NCI-H2171 treated with DMSO at 0.1 percent for 48 hours (cell line): Measurements from ENCODE around the gene GNA12.
"Not testable (repeated sequence)": the region's sequence is repeated elsewhere in the genome, so short reads cannot be mapped to it uniquely, and the experiment has no call there.

Experiments
- DNase-seq: peaks from one replicate; lab custom pipeline; 2025; lab: John Stamatoyannopoulos, UW

The GNA12 gene

DNA sequence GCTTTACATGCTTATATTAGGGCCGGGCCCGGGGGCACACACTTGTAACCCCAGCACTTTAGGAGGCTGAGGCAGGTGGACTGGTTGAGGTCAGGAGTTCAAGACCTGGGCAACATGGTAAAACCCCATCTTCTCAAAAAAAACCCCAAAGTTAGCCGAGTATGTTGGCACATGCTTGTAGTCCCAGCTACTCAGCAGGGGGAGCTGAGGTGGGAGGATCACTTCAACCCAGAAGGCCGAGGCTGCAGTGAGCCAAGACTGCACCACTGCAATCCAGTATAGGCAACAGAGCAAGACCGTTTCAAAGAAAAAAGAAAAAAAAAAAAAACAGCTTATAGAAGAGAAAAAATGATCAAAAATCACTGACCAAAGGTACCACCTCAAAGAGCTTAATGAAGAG, 93.0 kb downstream of the GNA12 start:
- no peak for DNase-seq

DNA sequence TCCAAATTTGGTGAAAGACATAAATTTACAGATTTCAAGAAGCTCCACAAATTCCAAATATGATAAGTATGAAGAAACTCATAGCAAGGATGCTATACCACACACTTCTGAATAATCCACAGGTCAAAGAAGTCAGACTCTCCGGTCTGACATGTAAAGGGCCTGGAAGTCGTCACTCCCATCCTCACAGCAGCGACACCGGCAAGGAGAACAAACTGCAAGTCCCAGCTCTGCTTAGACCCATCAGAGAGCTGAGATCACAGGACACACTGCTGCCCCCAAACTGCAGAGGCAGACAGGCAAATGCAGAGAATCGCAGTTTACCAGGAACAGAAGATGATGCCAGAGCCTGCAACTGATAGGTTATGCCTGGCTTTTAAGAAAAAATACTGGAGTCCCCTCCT, 94.1 kb downstream of the GNA12 start:
- no peak for DNase-seq

DNA sequence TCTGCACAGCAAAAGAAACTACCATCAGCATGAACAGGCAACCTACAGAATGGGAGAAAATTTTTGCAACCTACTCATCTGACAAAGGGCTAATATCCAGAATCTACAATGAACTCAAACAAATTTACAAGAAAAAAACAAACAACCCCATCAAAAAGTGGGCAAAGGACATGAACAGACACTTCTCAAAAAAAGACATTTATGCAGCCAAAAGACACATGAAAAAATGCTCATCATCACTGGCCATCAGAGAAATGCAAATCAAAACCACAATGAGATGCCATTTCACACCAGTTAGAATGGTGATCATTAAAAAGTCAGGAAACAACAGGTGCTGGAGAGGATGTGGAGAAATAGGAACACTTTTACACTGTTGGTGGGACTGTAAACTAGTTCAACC, 95.4 kb downstream of the GNA12 start:
- not testable (repeated sequence) for DNase-seq

DNA sequence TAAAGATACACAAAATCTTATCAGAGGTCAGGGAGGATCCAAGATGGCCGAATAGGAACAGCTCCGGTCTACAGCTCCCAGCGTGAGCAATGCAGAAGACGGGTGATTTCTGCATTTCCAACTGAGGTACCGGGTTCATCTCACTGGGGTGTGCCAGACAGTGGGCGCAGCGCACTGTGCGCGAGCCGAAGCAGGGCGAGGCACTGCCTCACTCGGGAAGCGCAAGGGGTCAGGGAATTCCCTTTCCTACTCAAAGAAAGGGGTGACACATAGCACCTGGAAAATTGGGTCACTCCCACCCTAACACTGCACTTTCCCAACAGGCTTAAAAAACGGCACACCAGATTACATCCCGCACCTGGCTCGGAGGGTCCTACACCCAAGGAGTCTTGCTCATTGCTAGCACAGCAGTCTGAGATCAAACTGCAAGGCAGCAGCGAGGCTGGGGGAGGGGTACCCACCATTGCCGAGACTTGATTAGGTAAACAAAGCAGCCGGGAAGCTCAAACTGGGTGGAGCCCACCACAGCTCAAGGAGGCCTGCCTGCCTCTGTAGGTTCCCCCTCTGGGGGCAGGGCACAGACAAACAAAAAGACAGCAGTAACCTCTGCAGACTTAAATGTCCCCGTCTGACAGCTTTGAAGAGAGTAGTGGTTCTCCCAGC, 100.5 kb downstream of the GNA12 start:
- not testable (repeated sequence) for DNase-seq

DNA sequence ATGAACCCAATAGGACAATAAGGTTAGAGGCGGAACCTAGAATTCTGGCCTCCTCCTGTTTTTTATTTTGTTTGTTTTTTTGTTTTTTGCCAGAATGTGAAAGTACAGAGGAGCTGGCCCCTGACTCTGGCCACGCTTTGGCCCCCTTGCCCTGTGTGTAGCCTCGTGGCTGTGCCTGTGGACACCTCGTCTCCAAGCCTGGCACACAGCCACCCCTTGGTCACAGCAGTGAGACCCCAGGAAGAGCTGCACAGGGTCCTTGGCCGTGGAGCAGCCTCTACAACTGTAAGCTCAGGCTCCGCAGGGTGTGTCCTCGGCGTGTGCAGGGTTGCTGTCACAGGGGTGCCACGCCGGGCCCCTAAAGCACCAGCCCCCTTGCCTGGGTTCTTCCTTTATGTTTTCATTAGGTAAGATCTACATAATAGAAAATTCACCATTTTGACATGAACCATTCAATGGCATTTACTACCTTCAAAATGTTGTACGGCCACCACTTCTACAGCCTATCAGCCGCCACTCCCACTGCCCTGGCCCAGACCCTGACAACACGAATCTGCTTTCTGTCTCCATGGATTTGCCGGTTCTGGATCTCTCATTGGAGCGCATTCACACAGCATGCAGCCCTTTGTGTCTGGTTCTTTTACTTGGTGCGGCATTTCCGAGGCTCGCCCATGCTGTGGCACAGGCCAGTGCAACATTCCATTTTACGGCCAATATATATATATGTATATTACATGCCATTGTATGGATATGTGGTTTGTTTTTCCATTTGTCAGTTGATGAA, 105.2 kb downstream of the GNA12 start:
- DNase-seq = no peak

DNA sequence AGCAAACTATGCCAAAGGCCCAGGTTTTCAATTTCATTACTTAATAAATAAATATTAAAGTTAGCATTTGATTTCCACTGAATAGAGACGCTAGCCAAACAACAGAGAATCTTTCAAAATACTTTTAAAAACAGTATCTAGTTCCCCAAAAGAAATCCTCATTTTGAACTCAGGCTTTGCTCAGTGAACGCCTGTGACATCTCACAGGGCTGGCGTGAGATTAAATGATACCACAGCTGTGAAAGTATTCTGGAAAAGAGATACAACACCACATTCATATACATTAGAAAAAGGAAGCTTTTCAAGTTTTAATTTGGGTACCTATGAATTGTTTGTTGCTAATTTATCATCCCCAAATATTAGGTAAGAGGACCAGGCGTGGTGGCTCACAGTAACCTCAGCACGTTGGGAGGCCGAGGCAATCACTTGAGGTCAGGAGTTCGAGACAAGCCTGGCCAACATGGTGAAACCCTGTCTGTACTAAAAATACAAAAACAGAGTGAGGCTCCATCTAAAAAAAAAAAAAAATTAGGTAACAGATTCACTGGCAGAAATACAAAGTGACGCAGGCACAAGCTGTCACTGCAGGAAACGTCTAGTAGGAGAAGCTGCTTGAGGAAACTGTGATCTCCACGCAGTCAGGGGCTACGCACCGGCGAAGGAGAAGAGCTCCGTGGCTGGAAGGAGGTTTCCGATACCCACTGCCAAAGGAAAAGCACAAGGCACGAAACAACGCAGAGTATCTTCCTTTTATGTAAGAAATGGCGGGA, 106.2 kb downstream of the GNA12 start:
- DNase-seq = peak; percentile 71

DNA sequence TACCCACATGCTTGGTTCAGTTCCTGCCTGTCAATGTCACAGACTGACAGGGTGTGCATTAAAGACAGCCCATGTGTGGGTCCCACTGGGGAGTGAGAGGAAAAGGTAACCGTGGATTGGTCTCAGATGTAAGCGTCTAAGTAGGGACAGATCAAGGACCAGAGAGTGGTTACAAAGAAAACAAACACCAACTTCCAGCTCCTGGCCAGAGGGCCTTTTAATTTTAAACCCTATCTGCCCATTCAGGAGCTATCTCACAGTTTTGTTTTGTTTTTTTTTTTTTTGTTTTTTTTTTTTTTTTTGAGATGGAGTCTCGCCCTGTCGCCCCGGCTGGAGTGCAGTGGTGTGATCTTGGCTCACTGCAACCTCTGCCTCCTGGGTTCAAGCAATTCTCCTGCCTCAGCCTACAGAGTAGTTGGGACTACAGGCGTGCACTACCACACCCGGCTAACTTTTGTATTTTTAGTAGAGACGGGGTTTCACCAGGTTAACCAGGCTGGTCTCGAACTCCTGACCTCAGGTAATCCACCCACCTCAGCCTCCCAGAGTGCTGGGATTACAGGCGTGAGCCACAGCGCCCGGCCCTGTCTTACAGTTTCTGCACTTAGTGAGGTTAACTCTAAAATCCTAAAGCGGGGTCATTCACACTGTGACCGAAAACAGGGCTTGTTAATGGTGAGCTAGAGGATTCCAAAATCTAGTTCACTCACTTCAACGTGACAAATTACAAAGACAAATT, 106.9 kb downstream of the GNA12 start:
- not testable (repeated sequence) for DNase-seq

DNA sequence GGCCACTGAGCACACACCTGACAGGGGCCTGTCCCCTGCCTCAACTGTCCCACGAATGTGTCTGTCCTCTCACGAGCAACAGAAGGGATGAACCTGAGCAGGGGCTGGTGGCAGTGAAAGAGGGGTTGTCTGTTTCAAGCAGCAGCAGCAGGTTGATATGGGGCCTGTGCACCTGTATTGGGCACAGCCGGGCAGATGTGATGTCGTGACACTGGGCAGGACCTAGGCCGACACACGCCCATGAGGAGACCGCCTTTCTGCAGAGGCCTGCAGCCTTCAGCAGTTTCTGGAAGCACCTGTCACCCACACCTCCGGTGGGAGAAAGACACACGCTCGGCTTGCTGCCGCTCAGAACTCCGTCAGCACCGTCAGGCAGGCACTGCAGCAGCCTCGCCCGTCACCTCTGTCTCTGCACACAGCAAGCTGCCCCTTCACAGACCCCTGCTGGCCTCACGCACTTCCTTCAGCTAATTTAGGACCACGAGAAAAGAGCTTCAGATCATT, 107.6 kb downstream of the GNA12 start:
- DNase-seq = no peak

DNA sequence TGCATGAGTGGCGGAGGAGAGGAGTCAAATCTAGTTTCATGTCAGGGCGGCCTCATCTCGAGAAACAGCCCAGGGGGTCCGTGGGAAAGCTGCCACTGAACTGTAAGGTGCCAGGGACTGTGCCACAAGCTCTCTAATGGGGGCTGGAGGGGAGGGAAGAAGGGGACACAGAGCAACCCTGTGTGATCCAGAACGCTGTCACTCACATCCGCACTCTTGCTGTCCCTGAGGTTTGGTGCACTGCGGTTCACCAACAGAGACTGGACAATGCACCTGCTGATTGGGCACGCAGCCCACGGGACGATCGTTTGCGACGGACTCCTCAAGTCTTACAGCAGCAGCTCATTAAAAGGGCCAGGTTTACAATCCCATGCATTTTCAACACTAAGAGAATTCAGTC, 108.4 kb downstream of the GNA12 start:
- no peak for DNase-seq

DNA sequence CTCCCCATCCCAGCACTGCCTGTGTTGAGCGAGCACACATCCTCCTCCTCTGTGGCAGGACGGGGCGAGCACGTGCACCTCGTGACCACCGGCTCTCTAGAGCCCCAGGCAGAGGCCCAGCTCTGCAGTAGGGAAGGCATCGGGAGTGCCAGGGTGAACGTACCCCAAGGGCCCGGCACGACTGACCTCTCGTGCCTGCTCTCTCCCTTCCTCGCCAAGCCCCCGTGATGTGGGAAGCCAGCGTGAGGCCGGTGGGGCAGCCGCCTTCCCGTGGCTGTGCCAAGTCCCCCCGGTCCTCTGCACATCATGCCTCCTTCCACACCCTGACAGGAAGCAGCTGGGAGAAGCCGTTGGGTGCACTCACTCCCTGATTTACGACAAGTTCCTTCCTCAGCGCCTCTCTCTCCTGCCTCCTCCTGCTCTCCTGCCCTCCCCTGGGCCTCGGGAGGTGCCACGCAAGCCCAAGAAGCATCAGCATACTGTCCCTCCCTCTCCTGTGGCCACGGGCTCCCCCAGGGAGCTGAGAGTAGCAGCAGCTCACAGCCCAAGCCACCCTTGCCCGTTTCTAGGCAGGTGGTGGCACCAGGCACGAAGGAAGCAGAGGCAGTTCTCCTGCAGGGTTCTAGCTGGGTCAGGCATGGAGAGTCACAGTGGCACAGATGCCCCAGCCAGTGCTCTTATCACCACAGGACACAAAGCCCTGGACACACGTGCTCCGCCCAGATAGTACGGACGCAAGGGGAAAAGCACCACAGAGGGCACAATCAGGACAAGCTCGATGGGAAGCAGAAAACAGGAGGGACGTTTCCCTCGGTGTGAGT, 109.1 kb downstream of the GNA12 start:
- peak; percentile 15 for DNase-seq

DNA sequence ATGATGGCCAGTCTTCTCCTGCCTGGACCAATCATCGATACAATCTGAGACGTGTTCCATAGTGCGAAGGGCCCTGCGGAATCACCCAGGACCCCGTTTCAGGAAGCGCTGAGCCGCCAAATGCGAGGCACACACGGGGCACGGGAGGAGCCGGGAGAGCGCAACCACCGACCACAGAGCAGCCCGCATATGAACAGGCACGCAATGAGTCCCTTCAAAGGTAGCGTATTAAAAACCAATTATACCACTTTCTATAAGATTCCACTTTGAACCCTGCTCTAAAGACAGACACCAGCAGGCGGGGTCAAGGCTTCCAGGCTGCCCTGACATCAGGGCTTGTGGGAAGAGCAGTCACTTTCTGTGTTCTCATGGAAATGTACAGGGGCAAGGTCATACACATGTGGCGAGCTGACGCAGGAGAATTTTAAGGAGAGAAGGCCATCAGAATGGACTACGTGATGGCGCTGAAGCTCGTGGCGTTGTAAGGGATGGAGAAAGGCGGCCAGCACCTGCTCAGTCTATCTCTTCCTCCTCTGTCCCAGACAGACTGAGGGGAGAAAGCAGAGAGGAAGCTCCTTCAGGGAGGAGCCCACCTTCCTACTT, 109.9 kb downstream of the GNA12 start:
- DNase-seq = no peak

DNA sequence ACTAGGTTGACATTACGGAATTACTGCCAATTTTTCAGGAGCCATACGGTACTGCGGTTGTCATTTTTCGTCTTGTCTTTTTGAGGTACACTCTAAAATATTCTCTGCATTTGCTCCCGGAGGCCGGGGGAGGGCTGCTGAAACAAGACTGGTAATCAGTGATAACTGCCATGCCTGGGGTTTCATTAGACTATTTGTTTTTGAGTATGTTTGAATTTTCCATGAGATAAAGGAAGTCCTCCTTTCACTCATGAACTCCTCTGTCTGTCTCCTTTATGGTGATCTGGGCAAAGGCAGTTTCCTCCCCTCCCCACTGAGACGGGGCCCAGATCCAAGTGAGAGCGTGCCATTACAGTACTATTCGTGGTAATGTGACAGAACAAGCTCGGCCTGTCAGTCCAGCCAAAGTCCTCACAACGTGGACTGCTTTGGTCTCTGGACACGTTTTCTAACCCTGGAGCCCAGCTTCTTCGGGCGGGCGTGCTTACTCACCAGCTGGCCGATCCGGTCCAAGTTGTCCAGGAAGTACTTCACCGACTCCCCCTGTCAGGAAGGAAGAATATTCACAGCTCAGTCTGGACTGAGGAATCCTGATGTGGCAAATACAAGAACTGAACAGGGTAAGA, 111.0 kb downstream of the GNA12 start:
- DNase-seq = no peak

DNA sequence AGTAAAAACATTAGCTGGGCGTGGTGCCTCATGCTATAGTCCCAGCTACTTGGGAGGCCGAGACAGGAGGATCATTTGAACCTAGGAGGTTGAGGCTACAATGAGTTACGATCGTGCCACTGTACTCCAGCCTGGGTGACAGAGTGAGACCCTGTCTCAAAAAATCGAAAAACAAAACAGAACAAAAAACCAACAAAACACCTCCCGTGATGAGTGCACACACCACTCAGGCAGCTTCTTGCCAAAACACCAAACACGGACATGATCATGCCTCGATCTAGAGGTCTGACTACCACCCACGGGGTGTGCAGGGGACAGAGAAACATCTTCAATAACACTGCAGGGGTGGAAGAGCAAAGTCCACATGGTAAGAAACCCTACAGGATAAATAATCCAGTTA, 111.7 kb downstream of the GNA12 start:
- no peak for DNase-seq

DNA sequence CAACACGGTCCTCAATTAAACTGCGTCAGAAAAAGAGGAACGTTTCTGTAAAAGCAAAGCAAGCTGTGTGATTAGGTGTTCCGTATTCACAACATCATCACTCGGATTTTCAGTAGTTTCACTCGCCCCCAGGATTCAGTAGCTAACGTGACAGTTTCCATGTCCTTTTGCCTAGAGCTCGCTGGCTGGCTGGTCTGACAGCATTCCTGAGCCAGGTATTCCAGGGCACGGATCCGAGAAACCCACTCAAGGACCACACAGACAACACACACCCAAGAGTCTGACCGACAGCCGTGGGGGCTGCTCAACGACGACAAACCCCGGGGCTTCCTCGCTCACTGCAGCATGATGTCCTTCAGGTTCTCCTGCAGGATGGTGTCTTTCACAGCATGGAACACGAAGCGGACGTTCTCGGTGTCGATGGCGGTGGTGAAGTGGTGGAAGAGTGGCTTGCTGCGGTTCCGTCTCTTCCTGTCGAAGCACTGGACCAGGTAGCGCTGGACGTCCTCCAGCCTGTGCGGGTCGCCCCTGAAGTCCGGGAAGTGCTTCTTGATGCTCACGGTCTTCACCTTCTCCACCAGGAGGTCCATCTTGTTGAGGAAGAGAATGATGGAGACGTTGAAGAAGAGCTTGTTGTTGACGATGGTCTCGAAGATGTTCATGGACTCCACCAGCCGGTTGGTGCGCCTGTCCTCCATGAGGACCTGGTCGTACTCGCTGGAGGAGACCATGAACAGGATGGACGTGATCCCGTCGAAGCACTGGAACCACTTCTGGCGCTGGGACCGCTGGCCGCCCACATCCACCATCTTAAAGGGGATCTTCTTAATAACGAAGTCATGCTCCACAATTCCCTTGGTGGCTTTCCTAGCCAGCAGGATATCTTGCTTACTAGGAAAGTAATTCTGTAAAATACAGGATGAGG, 113.0 kb downstream of the GNA12 start:
- no peak for DNase-seq

DNA sequence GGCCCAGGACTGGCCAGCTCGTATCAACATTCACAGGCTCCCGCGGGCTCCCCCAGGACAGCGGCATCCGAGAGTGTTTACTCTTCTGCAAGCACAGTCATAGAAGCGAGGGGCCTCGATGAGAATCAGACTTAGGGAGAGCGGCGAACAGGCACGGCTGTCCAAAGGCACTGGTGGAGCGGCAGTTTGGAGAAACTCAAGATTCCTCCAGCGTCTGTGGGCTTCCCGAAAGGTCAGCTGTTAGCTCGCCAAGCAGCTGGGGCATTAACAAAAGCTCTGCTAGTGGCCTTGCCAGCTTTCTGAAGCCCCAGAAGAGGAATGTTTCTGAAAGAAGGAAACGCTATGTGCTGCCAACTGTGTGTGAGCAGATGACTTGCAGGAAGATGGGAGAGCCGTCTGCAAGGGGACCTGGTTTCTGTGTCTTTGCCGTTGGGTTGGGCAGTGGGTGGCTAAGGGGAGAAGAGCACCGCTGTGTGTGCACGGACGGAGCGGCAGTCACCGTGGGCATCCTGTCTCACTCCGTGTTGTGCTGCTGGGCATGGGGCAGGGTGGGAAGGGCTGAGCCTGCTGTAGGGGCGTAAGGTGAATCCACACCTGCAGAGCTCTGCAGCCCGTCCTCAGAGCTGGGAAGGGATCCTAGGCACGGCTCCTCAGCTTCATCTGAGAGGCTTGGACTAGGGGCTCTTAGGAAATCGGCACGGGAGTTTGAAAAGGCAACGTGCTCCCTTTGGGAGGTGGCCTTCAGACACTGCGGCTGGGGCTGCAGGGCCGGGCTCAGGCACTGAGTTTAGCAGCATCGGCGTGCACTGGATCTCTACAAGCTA, 114.0 kb downstream of the GNA12 start:
- no peak for DNase-seq

DNA sequence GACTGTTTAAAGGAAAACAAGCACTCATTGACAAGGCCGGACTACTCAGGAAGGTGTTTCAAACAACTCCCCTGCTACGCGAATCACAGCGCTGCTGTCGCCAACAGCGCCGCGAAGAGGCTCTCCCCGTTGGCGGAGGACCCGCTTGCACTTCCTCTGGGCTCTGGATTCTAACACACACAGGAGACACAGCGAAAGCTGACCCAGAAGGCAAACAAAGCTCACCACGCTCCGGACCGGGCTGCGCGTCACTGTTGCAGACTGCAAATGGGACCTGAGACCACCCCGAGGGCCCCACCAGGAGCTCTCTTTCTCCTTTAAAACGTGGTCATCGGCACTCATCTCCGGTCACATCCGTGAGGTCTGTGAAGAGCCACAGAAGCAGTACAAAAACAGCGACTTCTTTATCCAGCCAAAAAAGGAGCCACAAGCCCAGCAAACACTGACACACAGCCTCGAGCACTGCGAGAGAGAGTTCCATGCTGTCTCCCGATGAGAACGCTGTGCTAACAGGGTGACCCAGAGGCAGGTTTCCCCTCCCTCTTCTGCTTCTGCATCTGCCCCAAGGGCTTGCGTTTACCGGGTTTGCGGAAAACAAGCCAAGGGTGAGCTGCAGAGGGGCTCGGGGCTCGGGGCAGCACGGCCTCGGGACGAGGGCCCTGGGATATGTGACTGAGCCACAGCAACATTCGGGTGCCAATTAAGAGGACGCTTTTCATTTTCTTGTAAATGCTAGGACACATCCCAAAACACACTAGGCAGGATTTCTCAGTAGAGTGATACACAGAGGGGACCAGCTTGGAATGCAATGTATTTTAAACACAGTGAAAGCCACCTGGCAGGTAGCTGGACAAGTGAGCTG, 114.8 kb downstream of the GNA12 start:
- no peak for DNase-seq

DNA sequence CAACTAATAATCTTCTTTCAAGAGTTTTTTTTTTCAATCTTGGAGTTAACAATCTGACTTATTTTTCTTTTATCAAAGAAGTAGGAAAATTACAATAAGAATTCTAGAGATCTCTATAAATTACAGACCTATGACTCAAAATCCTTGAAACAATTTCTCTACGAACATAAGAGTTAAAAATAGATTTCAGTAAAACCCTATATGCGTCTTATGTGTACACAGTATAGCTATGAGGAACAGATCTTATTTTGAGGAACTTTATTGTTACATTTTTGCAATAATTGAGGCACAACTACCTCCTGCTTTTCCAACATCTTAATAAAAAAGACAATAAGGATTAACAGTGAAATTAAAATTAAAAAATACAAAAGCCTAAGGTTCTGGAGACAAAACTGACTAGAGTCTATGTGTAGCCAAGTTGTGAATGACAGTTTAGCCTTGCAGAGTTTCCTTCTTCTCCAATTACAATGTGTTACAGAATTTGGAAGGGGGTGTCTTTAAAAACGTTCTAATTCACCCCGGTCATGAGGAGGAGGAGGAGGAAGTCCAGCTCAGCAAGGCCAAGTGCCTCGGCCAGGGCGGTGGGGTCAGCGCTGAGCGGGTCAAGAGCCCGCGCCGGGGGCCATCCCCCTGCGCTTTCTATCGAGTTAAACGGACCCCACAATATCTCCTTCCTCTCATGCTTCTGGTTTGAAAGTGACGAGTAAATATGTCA, 115.6 kb downstream of the GNA12 start:
- DNase-seq = no peak
